Measurements from ENCODE around the gene ANXA10. TPM values are rescaled to one million over a fixed set of nuclear protein-coding genes. Genes with fewer than 3 reads are reported as not detected.

Gene ANXA10
- total and polyA plus RNA-seq, 2 donors (not counting 3 experiments of a cell fraction or from before 2014, with no cell fraction given): not detected

GRCh38 chr4:168188754-168189153 is 96.4 kb downstream of the ANXA10 start:
- POLR2A ChIA-PET: no interaction called here
- Histone ChIP-seq H2AFZ (ENCODE audit: low read depth, low read length) (no peak overlapping the region), H3K4me2 (ENCODE audit: insufficient read depth, low read length) (no peak overlapping the region), H3K36me3 (ENCODE audit: control insufficient read depth in 2 of 2, extremely low read depth in 1 of 2, insufficient read depth in 2 of 2, low read length in 2 of 2) (no peaks in the 10 kb centered on the region), H3K4me3 (replicated peaks in 1 of 3; ENCODE audit: insufficient read depth in 1 of 3, low read depth in 1 of 3, low read length in 3 of 3) (no peak overlapping the region), H3K79me2 (ENCODE audit: control insufficient read depth, insufficient read depth, low read length) (no peaks in the 10 kb centered on the region), H4K20me1 (replicated peaks; ENCODE audit: control insufficient read depth, extremely low read depth, insufficient read depth, low read length) (no peaks in the 10 kb centered on the region), H3K27ac (ENCODE audit: insufficient read depth, low read depth, low read length) (no peak overlapping the region), H3K27me3 (ENCODE audit: control insufficient read depth in 2 of 2, insufficient read depth in 2 of 2, low read length in 2 of 2) (no peaks in the 10 kb centered on the region), H3K9me3 (replicated peaks; ENCODE audit: control insufficient read depth, insufficient read depth, low read length) (no peaks in the 10 kb centered on the region), H3K9ac (replicated peaks; ENCODE audit: extremely low read depth, insufficient read depth, low read length) (no peak overlapping the region), H3K9me1 (replicated peaks; ENCODE audit: control insufficient read depth, extremely low read depth, insufficient read depth, low read length) (no peaks in the 10 kb centered on the region), H3K4me1 (ENCODE audit: control insufficient read depth, extremely low read depth, insufficient read depth, low read length) (no peaks in the 10 kb centered on the region)
- TF ChIP-seq GATA2 (IDR thresholded peaks at IDR 0.05; ENCODE audit: insufficient read depth, insufficient read length, low read depth, low read length): no peak
- TF ChIP-seq CTCF (IDR thresholded peaks at IDR 0.05; ENCODE audit: extremely low read depth in 1 of 2, insufficient read depth in 1 of 2, low read depth in 1 of 2, low read length in 2 of 2): no peak
- TF ChIP-seq JUN (IDR thresholded peaks at IDR 0.05; ENCODE audit: borderline replicate concordance, insufficient read depth, insufficient read length, low read depth): no peak
- TF ChIP-seq EZH2 (IDR thresholded peaks at IDR 0.05; ENCODE audit: borderline replicate concordance, low read depth, low read length, severe bottlenecking): no peak
- TF ChIP-seq POLR2AphosphoS5 (IDR thresholded peaks at IDR 0.05; ENCODE audit: insufficient read depth, low read depth, low read length): no peak
- no peak for TF ChIP-seq MYC (IDR thresholded peaks at IDR 0.05; ENCODE audit: low read depth, low read length)
- TF ChIP-seq POLR2A (IDR thresholded peaks at IDR 0.05; ENCODE audit: low read depth, low read length): no peak
- no peak for TF ChIP-seq FOS (IDR thresholded peaks at IDR 0.05; ENCODE audit: borderline replicate concordance, insufficient read depth, low read length)
- no peak for TF ChIP-seq MAX (IDR thresholded peaks at IDR 0.05; ENCODE audit: insufficient read depth, insufficient read length)
- intact Hi-C loops (cut with micrococcal nuclease): loop anchor here (10.0 kb wide), 1 partner anchor 296 kb away; the partner anchor contains the start of gene DDX60L
- no TSS peak for BruUV-seq (replicated peaks)
- FAIRE-seq: no peak
- dilution Hi-C loops (cut with MboI; ENCODE audit: extremely low pct_ligation_motif_present, low sequenced_read_pairs): no loop called here
- DNase-seq (ENCODE audit: low read depth, low spot score): no peak
- CTCF ChIA-PET: no interaction called here
